ENCODE results near the gene DEF6.

Gene DEF6

DNA sequence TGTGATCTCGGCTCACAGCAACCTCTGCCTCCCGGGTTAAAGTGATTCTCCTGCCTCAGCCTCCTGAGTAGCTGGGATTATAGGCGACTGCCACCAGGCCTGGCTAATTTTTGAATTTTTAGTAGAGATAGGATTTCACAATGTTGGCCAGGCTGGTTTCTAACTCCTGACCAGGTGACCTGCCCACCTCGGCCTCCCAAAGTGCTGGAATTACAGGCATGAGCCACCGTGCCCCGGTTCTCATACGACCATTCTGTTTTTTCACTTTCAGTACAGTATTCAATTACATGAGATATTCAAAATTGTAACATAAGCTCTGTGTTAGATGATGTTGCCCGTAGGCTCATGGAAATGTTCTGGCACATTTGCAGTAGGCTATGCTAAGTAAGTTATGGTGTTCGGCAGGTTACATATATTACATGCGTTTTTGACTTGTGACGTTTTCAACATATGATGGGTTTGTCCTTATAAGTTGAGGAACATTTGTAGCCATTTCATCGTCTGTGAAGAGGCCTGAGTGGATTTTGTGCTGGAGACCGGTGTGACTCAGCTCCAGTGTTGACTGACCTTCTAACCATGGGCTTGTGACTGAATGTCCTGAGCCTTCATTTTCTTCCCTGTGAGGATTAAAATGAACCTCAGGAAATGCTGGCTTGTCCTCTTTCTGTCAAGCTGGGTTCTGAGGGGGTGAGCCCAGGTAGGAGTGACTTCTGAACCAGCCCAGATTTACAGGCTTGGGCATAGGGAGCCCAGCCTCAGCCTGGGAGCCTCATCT lies 56.9 kb downstream of the DEF6 start:
- DNase-seq (ENCODE audit: low spot score): no peak
- TF ChIP-seq, protein P1, sequence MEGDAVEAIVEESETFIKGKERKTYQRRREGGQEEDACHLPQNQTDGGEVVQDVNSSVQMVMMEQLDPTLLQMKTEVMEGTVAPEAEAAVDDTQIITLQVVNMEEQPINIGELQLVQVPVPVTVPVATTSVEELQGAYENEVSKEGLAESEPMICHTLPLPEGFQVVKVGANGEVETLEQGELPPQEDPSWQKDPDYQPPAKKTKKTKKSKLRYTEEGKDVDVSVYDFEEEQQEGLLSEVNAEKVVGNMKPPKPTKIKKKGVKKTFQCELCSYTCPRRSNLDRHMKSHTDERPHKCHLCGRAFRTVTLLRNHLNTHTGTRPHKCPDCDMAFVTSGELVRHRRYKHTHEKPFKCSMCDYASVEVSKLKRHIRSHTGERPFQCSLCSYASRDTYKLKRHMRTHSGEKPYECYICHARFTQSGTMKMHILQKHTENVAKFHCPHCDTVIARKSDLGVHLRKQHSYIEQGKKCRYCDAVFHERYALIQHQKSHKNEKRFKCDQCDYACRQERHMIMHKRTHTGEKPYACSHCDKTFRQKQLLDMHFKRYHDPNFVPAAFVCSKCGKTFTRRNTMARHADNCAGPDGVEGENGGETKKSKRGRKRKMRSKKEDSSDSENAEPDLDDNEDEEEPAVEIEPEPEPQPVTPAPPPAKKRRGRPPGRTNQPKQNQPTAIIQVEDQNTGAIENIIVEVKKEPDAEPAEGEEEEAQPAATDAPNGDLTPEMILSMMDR (IDR thresholded peaks at IDR 0.05): no peak
- H3K4me3 ChIP-seq: no peak overlapping the region
- H3K27ac ChIP-seq: no peak overlapping the region

DNA sequence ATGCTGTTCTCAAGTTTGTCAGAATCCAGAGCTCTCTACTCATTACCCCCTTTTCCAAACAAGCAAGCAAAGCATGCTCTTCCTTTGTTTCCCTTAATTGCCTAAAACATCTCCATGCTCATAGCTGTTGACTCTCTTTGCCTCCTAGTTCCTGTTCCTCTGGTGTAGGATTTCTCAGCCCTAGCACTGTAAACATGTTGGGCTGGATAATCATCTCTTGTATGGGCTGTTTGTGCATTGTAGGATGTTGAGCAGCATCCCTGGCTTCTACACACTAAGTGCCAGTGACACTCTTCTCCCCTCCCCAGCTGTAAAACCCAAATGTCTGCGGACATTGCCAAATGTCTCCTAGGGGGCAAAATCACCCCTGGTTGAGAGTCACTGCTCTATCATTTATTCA lies 58.8 kb downstream of the DEF6 start:
- Histone ChIP-seq H3K27ac (no peak overlapping the region), H3K4me3 (no peak overlapping the region)
- TF ChIP-seq, protein P1 (IDR thresholded peaks at IDR 0.05): no peak
- no peak for DNase-seq (ENCODE audit: low spot score)

- Histone ChIP-seq H3K27ac (no peak overlapping the region), H3K4me3 (no peak overlapping the region)
- DNase-seq (ENCODE audit: low spot score): no peak
- TF ChIP-seq, protein P1 (IDR thresholded peaks at IDR 0.05): no peak
Observed at GRCh38 chr6:35357677-35358076, 60.1 kb downstream of the DEF6 start.

DNA sequence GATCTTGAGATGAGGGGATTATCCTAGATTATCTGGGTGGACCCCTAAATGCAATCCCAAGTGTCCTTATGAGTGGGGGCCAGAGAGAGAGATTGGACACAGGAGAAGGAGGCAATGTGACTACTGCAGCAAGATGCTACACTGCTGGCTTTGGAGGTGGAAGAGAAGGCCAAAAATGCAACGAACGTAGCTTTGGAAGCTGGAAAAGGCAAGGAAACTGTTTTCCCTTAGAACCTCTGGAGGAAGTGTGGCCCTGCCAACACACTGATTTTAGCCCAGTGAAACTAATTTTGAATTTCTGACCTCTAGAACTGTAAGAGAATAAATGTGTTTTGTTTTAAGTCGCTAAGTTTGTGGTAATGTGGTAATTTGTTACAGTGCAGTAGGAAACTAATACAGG lies 60.5 kb downstream of the DEF6 start:
- no peak for DNase-seq (ENCODE audit: low spot score)
- TF ChIP-seq, protein P1 (IDR thresholded peaks at IDR 0.05): no peak
- no peak overlapping the region for H3K27ac ChIP-seq
- no peak overlapping the region for H3K4me3 ChIP-seq

- Histone ChIP-seq H3K4me3 (no peak overlapping the region), H3K27ac (no peak overlapping the region)
- DNase-seq (ENCODE audit: low spot score): no peak
- TF ChIP-seq, protein P1 (IDR thresholded peaks at IDR 0.05): no peak
Observed at GRCh38 chr6:35359346-35359743, 61.7 kb downstream of the DEF6 start.

DNA sequence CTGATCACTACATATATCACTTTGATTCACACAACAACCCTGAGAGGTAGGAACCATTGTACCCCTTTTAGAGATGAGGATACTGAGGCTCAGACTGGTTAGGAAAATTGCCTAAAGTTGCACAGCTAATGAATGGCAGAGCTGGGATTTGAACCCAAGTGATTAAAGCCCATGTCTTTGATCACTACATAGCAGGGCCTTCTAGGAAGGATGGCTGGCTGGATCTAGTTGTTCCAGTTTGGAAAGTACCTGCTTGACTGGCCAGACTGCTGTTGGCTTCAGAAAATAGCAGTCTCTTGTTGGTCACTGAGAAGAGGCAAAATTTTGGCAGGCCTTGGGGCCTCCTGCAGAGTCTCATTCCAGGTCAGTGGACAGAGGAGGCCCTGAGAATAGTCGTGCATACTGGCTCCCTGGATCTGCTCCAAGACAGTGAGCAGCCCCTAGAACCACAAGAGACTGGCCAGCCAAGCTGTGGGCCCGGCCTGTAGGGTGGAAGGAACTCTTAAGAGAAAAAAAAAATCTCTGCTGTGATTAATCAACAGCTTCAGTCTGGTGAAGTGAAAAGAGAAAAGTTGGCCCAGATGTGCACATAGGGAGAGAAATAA lies 62.2 kb downstream of the DEF6 start:
- no peak for DNase-seq (ENCODE audit: low spot score)
- TF ChIP-seq, protein P1 (IDR thresholded peaks at IDR 0.05): no peak
- no peak overlapping the region for H3K4me3 ChIP-seq
- no peak overlapping the region for H3K27ac ChIP-seq

Data from coronary artery (tissue), 2 donors.